ENCODE results near the gene TPMT. TPM values are rescaled to one million over a fixed set of nuclear protein-coding genes. Genes with fewer than 3 reads are reported as not detected.
A peak's percentile ranks its signal among the peaks of the same experiment; 100 is the strongest.

The TPMT gene
- total RNA-seq, 1 donor from 2014 or later: 8.2 TPM

DNA sequence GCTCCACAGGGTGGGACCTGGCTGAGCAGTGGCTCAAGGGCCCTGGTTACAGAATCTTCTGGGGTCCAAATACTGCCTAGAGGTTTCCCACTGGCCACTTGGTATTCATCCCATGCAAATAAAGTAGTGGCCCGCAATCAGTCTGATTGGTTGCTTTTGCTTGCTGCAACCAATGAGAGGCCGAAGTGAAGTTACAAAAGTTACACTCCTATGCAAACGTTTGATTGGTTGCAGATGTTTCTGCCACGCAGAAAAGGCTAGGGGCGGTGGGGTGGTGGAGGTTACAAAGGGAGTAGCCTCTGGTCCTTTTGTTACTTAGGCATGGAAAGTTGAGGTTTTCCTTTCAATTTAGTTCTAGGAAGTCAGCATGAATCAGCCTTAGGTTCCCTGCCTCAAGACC lies 28.8 kb downstream of the TPMT start:
- Mint-ChIP-seq H3K27me3 (peaks cover 22% of the 10 kb centered on the region), H3K4me1 (ENCODE audit: low read depth) (peaks cover 2% of the 10 kb centered on the region), H3K36me3 (ENCODE audit: insufficient read depth) (no peaks in the 10 kb centered on the region), H3K9me3 (ENCODE audit: low read depth) (no peaks in the 10 kb centered on the region), H3K4me3 (ENCODE audit: low read depth) (no peak overlapping the region), H3K27ac (no peak overlapping the region)
- no peak for TF ChIP-seq CTCF (IDR thresholded peaks at IDR 0.05; ENCODE audit: unreplicated experiment)
- no peak for DNase-seq (ENCODE audit: low spot score, unreplicated experiment)

DNA sequence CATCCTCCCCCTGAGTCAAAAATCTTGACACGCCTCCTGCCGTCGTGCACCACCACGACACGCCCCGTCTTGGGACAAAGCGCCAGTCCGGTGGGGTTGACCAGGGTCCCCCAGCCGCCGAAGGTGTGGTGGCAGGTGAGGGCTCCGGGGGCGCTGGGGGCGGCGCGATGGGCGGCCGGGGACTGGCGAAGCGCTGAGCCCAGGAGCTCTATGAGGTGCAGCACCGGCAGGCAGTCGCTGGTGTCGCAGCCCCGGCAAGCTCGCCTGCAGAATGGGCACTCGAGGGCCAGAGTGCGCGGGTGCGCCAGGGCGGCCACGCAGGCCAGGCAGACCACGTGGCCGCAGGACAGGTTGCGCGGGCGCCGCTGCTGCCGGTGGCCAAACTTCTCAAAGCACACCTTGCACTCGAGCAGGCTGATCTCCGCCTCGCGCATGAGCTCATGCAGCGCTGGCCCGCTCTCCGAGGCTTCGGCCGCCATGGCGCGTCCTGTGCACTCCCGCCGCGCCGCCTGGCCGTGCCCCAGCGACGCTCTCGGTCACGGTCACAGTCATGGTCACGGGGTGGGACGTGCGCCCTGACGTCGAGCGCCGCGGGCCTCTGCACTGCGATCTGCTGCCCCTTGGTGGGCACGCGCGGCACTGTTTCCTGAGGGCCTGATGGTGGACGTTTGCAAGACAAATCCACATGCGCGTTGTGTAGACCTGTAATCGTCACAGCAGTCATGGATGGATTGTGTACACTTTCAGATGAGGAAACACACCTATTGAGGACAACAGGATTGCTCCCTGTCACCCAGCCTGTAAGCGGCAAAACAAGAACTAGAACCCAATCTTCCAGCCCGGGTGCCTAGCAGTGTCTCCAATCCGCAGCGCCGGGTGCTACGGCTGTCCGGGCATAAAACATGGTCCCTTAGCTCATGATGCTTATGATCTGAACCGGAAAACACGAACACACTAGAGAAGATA lies 32.5 kb downstream of the TPMT start, which contains the start of gene NHLRC1:
Gene NHLRC1 (minus strand): TSS at position 550 of the 966 bp plus-strand sequence. CDS start 71 bp downstream, at position 479.
- Mint-ChIP-seq H3K4me1 (ENCODE audit: low read depth) (peaks cover 2% of the 10 kb centered on the region), H3K27ac (peak within 1 kb of the TSS; percentile 95), H3K9me3 (ENCODE audit: low read depth) (no peaks in the 10 kb centered on the region), H3K4me3 (ENCODE audit: low read depth) (peak within 1 kb of the TSS; percentile 67), H3K27me3 (peaks cover 47% of the 10 kb centered on the region), H3K36me3 (ENCODE audit: insufficient read depth) (no peaks in the 10 kb centered on the region)
- peak; percentile 83 for TF ChIP-seq CTCF (IDR thresholded peaks at IDR 0.05; ENCODE audit: unreplicated experiment)
- DNase-seq (ENCODE audit: low spot score, unreplicated experiment): peak; percentile 75

- peaks cover 47% of the 10 kb centered on the region for H3K27me3 Mint-ChIP-seq
Observed at GRCh38 chr6:18121580-18122127, 33.2 kb downstream of the TPMT start.

GRCh38 chr6:18119236-18119635 lies 35.6 kb downstream of the TPMT start:
- no peaks in the 10 kb centered on the region for H3K9me3 Mint-ChIP-seq (ENCODE audit: low read depth)
- peaks cover 2% of the 10 kb centered on the region for H3K4me1 Mint-ChIP-seq (ENCODE audit: low read depth)
- no peak for DNase-seq (ENCODE audit: low spot score, unreplicated experiment)
- no peak overlapping the region for H3K4me3 Mint-ChIP-seq (ENCODE audit: low read depth)
- H3K27me3 Mint-ChIP-seq: peaks cover 40% of the 10 kb centered on the region
- no peak for TF ChIP-seq CTCF (IDR thresholded peaks at IDR 0.05; ENCODE audit: unreplicated experiment)
- H3K27ac Mint-ChIP-seq: no peak overlapping the region
- H3K36me3 Mint-ChIP-seq (ENCODE audit: insufficient read depth): no peaks in the 10 kb centered on the region

More at GRCh38 chr6:18121580-18122127, 33.2 kb downstream of the TPMT start:
- Mint-ChIP-seq H3K4me1 (ENCODE audit: low read depth) (peaks cover 2% of the 10 kb centered on the region), H3K36me3 (ENCODE audit: insufficient read depth) (no peaks in the 10 kb centered on the region), H3K4me3 (ENCODE audit: low read depth) (peak overlapping the region; percentile 47), H3K9me3 (ENCODE audit: low read depth) (no peaks in the 10 kb centered on the region), H3K27ac (peak overlapping the region; percentile 42)
- no peak for DNase-seq (ENCODE audit: low spot score, unreplicated experiment)
- no peak for TF ChIP-seq CTCF (IDR thresholded peaks at IDR 0.05; ENCODE audit: unreplicated experiment)

- H3K4me3 Mint-ChIP-seq (ENCODE audit: low read depth): no peak overlapping the region
- no peak for DNase-seq (ENCODE audit: low spot score, unreplicated experiment)
- peaks cover 2% of the 10 kb centered on the region for H3K4me1 Mint-ChIP-seq (ENCODE audit: low read depth)
- H3K36me3 Mint-ChIP-seq (ENCODE audit: insufficient read depth): no peaks in the 10 kb centered on the region
- H3K27ac Mint-ChIP-seq: no peak overlapping the region
- H3K9me3 Mint-ChIP-seq (ENCODE audit: low read depth): no peaks in the 10 kb centered on the region
- H3K27me3 Mint-ChIP-seq: peaks cover 40% of the 10 kb centered on the region
- TF ChIP-seq CTCF (IDR thresholded peaks at IDR 0.05; ENCODE audit: unreplicated experiment): no peak
Observed at GRCh38 chr6:18118330-18118729, 36.5 kb downstream of the TPMT start.

Measured in progenitor cell of endocrine pancreas (in vitro differentiated cells).